ENCODE measurements around the gene GNG2.

Gene GNG2

GRCh38 chr14:51950007-51950406 is 89.6 kb downstream of the GNG2 start:
- DNase-seq (ENCODE audit: low spot score), result no peak

- DNase-seq (ENCODE audit: low spot score), result no peak
These were observed 91.2 kb downstream of the GNG2 start for GRCh38 chr14:51951656-51952055.

- no peak for DNase-seq (ENCODE audit: low spot score)
These were observed 93.6 kb downstream of the GNG2 start for GRCh38 chr14:51954031-51954430.

GRCh38 chr14:51954657-51955056 is 94.2 kb downstream of the GNG2 start:
- no peak for DNase-seq (ENCODE audit: low spot score)

GRCh38 chr14:51957950-51958349 is 97.5 kb downstream of the GNG2 start:
- DNase-seq (ENCODE audit: low spot score), result no peak

GRCh38 chr14:51959928-51960327 is 99.5 kb downstream of the GNG2 start:
- no peak for DNase-seq (ENCODE audit: low spot score)

GRCh38 chr14:51960866-51961265 is 100.5 kb downstream of the GNG2 start:
- DNase-seq (ENCODE audit: low spot score), result no peak

GRCh38 chr14:51962711-51963110 is 102.3 kb downstream of the GNG2 start:
- DNase-seq (ENCODE audit: low spot score), result no peak

GRCh38 chr14:51963286-51963685 is 102.9 kb downstream of the GNG2 start:
- DNase-seq (ENCODE audit: low spot score), result no peak

GRCh38 chr14:51967521-51967920 is 107.1 kb downstream of the GNG2 start:
- no peak for DNase-seq (ENCODE audit: low spot score)

- no peak for DNase-seq (ENCODE audit: low spot score)
These were observed 109.6 kb downstream of the GNG2 start for GRCh38 chr14:51969852-51970540.

GRCh38 chr14:51972566-51972965 is 112.2 kb downstream of the GNG2 start:
- DNase-seq (ENCODE audit: low spot score), result no peak

- DNase-seq (ENCODE audit: low spot score), result no peak
These were observed 116.7 kb downstream of the GNG2 start for GRCh38 chr14:51977075-51977474.

- no peak for DNase-seq (ENCODE audit: low spot score)
These were observed 118.3 kb downstream of the GNG2 start for GRCh38 chr14:51978681-51979085.

GRCh38 chr14:51979088-51979709 is 118.8 kb downstream of the GNG2 start:
- DNase-seq (ENCODE audit: low spot score), result peak; percentile 71

- DNase-seq (ENCODE audit: low spot score), result no peak
These were observed 120.9 kb downstream of the GNG2 start for GRCh38 chr14:51981218-51981854.

- DNase-seq (ENCODE audit: low spot score), result no peak
These were observed 127.8 kb downstream of the GNG2 start for GRCh38 chr14:51988221-51988620.

- peak; percentile 79 for DNase-seq (ENCODE audit: low spot score)
These were observed 129.2 kb downstream of the GNG2 start, which contains the start of gene RTRAF for GRCh38 chr14:51989293-51990234. RTRAF (plus strand) TSS chr14:51989546; CDS start chr14:51989640, 94 bp downstream.

GRCh38 chr14:51990488-51990887 is 130.1 kb downstream of the GNG2 start:
- no peak for DNase-seq (ENCODE audit: low spot score)

- DNase-seq (ENCODE audit: low spot score), result no peak
These were observed 133.0 kb downstream of the GNG2 start for GRCh38 chr14:51993285-51993920.

- DNase-seq (ENCODE audit: low spot score), result no peak
These were observed 135.8 kb downstream of the GNG2 start for GRCh38 chr14:51996148-51996746.

Measured in NAMALWA (cell line).